IPS-NIHi11 (cell line): ENCODE results near the gene DNALI1.
A peak's percentile ranks its signal among the peaks of the same experiment; 100 is the strongest.
"Not testable (repeated sequence)": the region's sequence is repeated elsewhere in the genome, so short reads cannot be mapped to it uniquely, and the experiment has no call there.

ENCODE experiments used
- DNase-seq: peaks from one replicate; pipeline ENCODE4 v3.0.0; 2012; ENCODE audit warnings: mixed read lengths, low spot score

DNALI1 gene

GRCh38 chr1:37556712-37557196 lies at the start of gene DNALI1:
Gene DNALI1 (plus strand): TSS chr1:37556940. CDS start chr1:37556995, 55 bp downstream.
- peak; percentile 97 for DNase-seq

DNA sequence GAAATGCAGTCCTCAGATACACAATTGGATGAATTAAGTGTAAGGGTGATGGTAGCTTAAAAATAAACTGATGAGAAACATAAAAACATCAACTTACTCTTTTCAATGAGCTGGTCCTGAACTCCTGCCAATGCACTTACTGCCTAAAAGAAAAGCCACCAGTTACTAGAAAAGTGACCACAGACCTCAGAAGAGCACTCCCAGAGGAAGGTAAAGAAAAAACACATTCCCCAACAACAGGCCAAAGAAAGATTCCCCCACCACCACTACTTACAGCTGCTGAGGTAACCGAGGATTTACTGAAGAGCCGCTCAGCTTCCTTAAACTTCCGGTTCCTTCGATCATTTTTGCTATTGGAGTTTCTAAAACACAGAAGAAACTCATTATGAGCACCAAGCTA lies 47.6 kb upstream of the DNALI1 start:
- no peak for DNase-seq

DNA sequence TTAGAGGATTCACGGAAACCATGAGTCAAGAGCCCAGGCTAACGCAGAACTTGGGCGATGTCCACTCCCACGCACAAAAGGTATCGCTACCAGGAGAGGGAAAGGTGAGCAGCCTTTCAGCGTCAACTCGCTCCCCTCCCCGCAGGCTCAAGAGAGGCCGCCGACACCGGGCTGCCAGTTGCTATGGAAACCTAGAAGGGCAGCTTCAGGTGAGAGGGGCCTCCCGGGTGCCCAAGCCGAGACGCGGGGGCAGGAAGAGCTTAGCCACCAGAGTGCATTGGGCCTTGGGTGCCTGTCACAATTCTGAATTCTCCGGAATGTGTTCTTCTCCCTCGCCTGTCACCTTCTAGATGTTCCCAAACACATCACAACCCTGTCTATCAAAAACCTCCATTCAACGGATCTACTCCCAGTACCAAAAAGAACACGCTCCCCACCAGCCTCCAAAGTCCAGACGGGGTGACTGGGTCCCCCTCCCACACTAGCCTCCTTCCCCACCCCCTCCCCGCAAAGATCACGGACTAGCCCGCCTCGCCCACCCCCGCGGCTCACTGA lies 42.9 kb upstream of the DNALI1 start:
- DNase-seq = peak; percentile 77

- peak; percentile 93 for DNase-seq
These were observed 42.2 kb upstream of the DNALI1 start, which contains the start of gene MEAF6 for GRCh38 chr1:37514350-37515184. Gene MEAF6 (minus strand): TSS chr1:37514766. CDS start chr1:37514746, 20 bp downstream.

DNA sequence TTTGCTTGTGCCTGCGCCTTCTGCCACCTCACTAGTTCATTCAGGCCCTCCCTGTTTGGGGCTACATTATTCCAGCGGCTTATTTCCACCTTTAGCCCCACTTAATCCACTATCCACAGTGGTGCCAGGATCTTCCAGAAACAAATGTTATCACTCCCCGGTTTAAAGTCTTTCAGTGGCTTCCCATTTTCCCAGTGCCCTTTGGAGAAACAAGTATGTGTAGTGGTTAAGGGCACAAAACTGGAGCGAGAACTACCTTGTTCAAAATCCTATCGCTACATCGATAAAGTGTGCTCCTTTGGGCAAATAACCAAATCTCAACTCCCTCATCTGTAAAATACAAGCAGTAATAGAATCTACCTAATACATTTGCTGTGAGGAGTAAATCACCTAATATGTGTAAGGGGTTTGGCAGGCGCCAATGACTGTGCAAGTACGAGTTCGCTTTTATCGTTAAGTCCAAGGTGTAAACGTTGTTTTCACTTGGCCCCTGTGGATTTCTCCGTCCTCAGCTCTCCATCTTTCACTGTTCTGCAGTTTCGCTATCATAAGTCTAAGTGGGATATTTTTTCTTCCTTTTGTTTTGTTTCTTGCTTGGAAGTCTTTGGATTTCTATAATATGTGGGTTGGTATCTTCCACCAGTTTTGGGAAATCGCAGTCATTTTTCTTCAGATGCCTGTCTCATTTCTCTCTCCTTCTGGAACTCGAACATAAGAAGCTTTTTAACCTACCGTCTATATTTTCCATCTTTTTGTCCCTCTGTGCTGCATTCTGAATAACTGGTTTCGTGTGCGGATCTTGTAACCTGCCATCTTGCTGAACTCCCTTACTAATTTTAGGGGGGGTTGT lies 41.3 kb upstream of the DNALI1 start:
- DNase-seq = no peak

DNA sequence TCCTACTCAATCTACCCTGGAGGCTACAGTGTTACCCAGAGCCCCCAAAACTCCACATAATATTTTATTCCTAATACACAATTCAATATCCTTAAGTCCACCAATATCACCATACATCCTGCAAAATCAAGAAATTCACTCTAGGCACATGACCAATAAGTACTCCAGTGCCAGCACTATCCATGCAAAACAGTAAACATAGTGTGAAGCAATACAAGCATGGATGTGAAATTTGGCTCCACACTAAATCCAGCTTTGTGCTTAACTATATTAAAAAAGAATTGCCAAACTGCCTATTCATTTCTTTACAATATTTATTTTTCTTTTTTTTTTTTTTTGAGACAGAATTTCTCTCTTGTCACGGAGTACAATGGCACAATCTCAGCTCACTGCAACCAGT lies 39.2 kb upstream of the DNALI1 start:
- DNase-seq = no peak

- not testable (repeated sequence) for DNase-seq
These were observed 38.5 kb upstream of the DNALI1 start for GRCh38 chr1:37518241-37518640.

DNA sequence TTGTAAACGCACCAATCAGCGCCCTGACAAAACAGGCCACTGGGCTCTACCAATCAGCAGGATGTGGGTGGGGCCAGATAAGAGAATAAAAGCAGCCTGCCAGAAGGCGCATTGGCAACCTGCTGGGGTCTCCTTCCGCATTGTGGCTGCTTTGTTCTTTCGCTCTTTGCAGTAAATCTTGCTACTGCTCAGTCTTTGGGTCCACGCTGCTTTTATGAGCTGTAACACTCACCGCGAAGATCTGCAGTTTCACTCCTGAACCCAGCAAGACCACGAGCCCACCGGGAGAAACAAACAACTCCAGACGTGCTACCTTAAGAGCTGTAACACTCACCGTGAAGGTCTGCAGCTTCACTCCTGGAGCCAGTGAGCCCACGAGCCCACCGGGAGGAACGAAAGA lies 37.8 kb upstream of the DNALI1 start:
- not testable (repeated sequence) for DNase-seq

GRCh38 chr1:37519613-37520012 lies 37.1 kb upstream of the DNALI1 start:
- DNase-seq = no peak

DNA sequence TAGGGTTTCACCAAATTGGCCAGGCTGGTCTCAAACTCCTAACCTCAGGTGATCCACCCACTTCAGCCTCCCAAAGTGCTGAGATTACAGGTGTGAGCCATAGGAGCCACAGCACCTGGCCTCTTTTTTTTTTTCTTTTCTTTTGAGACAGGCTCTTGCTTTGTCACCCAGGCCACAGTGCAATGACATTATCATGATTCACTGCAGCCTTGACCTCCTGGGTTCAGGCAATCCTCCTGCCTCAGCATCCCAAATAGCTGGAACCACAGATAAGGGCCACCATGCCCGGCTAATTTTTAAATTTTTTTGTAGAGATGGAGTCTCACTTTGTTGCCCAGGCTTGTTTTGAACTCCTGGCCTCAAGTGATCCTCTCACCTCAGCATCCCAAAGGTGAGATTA lies 26.9 kb upstream of the DNALI1 start:
- DNase-seq = not testable (repeated sequence)

DNA sequence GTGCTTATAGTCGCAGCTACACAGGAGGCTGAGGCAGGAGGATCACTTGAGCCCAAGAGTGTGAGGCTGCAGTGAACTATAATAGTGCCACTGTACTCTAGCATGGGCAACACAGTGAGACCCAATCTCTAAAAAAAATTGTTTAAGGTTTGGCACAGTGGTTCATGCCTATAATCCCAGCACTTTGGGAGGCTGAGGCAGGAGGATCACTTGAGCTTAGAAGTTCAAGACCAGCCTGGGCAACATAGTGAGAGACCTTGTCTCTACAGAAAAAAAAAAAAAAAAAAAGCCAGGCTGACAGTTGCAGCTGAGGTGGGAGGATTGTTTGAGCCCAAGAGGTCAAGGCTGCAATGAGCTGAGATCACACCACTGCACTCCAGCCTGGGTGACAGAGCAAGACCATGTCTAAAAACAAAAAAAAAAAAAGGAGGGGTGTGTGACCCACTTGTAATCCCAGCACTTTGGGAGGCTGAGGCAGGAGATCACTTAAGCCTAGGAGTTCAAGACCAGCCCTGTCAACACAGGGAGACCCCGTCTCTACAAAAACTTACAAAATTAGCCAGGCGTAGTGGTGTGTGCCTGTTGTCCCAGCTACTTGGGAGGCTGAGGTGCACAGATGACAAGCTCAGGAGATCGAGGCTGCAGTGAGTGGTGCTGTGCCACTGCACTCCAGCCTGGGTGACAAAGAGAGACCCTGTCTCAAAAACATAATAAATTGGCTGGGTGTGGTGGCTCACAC lies 24.2 kb upstream of the DNALI1 start:
- DNase-seq = not testable (repeated sequence)

GRCh38 chr1:37533317-37534093 lies 23.2 kb upstream of the DNALI1 start:
- DNase-seq = no peak

DNA sequence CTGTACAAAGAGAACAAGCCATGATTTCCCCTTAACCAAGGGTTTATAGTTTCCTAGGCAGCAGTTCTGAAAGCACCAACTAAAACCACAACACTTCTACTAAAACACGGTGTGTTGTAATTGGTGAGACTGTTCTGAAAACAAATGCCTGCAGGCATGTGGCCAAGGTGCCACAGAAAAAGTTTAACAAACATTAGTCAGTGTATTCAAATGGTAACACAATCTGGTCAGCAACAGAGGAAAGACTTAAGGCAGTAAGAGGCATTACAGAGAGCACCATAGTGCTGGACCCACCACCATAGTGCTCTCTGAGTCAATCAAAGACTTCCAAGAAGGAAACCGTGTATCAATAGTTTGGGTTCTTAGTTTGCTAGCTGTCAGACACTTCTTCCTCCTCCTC lies 19.4 kb upstream of the DNALI1 start:
- DNase-seq = no peak

GRCh38 chr1:37539154-37539553 lies 17.6 kb upstream of the DNALI1 start:
- DNase-seq = not testable (repeated sequence)

GRCh38 chr1:37540036-37540785 lies 16.5 kb upstream of the DNALI1 start:
- DNase-seq = no peak

GRCh38 chr1:37544530-37544929 lies 12.2 kb upstream of the DNALI1 start:
- DNase-seq = no peak

DNA sequence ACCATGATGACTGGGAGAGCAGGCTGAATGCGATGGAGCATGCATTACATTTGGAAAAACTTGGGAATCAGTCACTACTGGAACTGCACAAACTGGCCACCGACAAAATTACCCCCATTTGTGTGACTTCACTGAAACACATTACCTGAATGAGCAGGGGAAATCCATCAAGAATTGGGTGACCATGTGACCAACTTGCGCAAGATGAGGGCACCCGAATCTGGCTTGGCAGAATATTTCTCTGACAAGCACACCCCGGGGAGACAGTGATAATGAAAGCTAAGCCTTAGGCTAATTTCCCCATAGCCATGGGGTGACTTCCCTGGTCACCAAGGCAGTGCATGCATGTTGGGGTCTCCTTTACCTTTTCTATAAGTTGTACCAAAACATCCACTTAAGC lies 11.7 kb upstream of the DNALI1 start:
- DNase-seq = no peak

- no peak for DNase-seq
These were observed 7.4 kb upstream of the DNALI1 start for GRCh38 chr1:37549341-37549740.

DNA sequence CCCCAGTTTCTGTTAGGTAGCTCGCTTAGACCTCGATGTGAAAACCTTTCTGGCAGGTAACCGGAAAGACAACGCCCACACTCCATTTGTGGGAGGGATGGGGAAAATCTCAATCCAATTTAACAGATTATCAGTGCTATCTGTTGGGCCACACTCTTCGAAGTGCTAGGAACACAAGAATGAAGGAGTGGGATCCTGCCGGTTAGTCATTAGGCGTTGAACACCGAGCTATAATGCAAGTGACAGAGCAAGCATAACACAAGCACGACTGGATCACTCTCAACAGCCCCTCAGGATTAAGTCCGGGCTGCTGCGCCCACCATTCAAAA lies 3.2 kb upstream of the DNALI1 start:
- DNase-seq = no peak
